ENCODE data around the gene ARHGAP24.
A peak's percentile ranks its signal among the peaks of the same experiment; 100 is the strongest.

GRCh38 chr4:85756938-85757337, 282.0 kb downstream of the ARHGAP24 start:
- TF ChIP-seq CTCF (IDR thresholded peaks at IDR 0.05) (peak; percentile 73), RAD21 (IDR thresholded peaks at IDR 0.05; ENCODE audit: low read length) (peak; percentile 52), IRF3 (IDR thresholded peaks at IDR 0.05; ENCODE audit: low read depth, low read length) (no peak), CHD2 (IDR thresholded peaks at IDR 0.05; ENCODE audit: low read length, partially characterized antibody) (no peak), EP300 (IDR thresholded peaks at IDR 0.05; ENCODE audit: borderline replicate concordance in 1 of 2, low read depth in 1 of 2, low read length in 1 of 2) (no peak)

Data from SK-N-SH (cell line).